Hematopoietic multipotent progenitor cell treated with erythropoietin and hydrocortisone succinate and interleukin-3 and kit ligand, for 4 days (in vitro differentiated cells): ENCODE results near the gene CCNYL1.

ENCODE experiments used
- DNase-seq: peaks from one replicate; pipeline ENCODE4 v3.0.0-alpha.2; 2015

Gene CCNYL1

GRCh38 chr2:207801259-207801658 lies 89.8 kb downstream of the CCNYL1 start:
- peak; percentile 51 for DNase-seq

- no peak for DNase-seq
Measured at GRCh38 chr2:207802650-207803049, 91.2 kb downstream of the CCNYL1 start.
